GM12878 (cell line): ENCODE data around the gene TMEM86A. TPM values are rescaled to one million over a fixed set of nuclear protein-coding genes. Genes with fewer than 3 reads are reported as not detected.
A peak's percentile ranks its signal among the peaks of the same experiment; 100 is the strongest.

Experiments used
- ATAC-seq: fragments of 200-7000 bp; cut with Tn5 transposase; 3 replicates; pipeline ENCODE4 v1.9.1; 2020; ENCODE audit warnings: mild to moderate bottlenecking, moderate library complexity
- BruUV-seq: library from RNA; stranded (reverse); fragments of 400-500 nt; replicated peaks from 2 replicates; lab custom pipeline; 2021; lab: Mats Ljungman, UMichigan
- CTCF ChIA-PET: fragments of 300-600 bp; sonication (Branson Sonifier 250); formaldehyde crosslinking; extraction: SDS; loops from one replicate; lab custom pipeline; 2021; ENCODE audit warnings: inconsistent platforms; lab: Yijun Ruan, JAX
- POLR2A ChIA-PET: fragments of 350-600 bp; formaldehyde crosslinking; extraction: SDS; loops from one replicate; lab custom pipeline; 2021; ENCODE audit warnings: inconsistent platforms; lab: Charles Lee
- RAD21 ChIA-PET: fragments of 300-600 bp; sonication (Branson Sonifier 250); formaldehyde crosslinking; loops from one replicate; lab custom pipeline; 2023; ENCODE audit warnings: antibody characterized with exemption; ENCODE audit not compliant: unreplicated experiment; lab: Charles Lee
- SMC1A ChIA-PET: fragments of 300-600 bp; sonication (Branson Sonifier 250); formaldehyde crosslinking; loops from one replicate; lab custom pipeline; 2023; ENCODE audit not compliant: unreplicated experiment, uncharacterized antibody; lab: Charles Lee
- DNase-seq: peaks from one replicate; pipeline ENCODE4 v3.0.0-alpha.2; 2011; ENCODE audit warnings: low read depth, low spot score
- FAIRE-seq: peaks from 3 replicates; lab custom pipeline; 2011; peaks lifted over from hg19 to GRCh38; lab: Jason Lieb, UNC
- H2AFZ ChIP-seq: 2 replicates; pipeline ENCODE4 v1.6.0; 2011; ENCODE audit warnings: low read depth, low read length, control low read depth; ENCODE audit not compliant: control insufficient read depth
- H3K27ac ChIP-seq: 2 replicates; pipeline ENCODE4 v1.5.1; 2011; ENCODE audit warnings: control low read depth; ENCODE audit not compliant: control insufficient read depth, insufficient read depth
- H3K27me3 ChIP-seq, 2 experiments: replicated peaks in 1 of 2; 2 replicates each; pipeline versions ENCODE4 v1.6.0 to v1.6.1; 2011; ENCODE audit warnings: low read length in 1 of 2; ENCODE audit not compliant: control insufficient read depth in 2 of 2, insufficient read depth in 2 of 2
- H3K36me3 ChIP-seq, 2 experiments: 2 replicates each; pipeline ENCODE4 v1.5.1; 2011; ENCODE audit warnings: low read length in 1 of 2; ENCODE audit not compliant: control insufficient read depth in 2 of 2, insufficient read depth in 2 of 2
- H3K4me1 ChIP-seq: 2 replicates; pipeline ENCODE4 v1.6.1; 2011; ENCODE audit warnings: mild to moderate bottlenecking, low read length, moderate library complexity, mixed read lengths; ENCODE audit not compliant: control insufficient read depth, insufficient read depth
- H3K4me2 ChIP-seq: 2 replicates; pipeline ENCODE4 v1.6.0; 2011; ENCODE audit warnings: control low read depth; ENCODE audit not compliant: control insufficient read depth, insufficient read depth
- H3K4me3 ChIP-seq: fragments of 200-600 bp; sonication (generic); 2 replicates; pipeline ENCODE4 v1.5.1; 2016
- H3K79me2 ChIP-seq: 2 replicates; pipeline ENCODE4 v1.6.0; 2011; ENCODE audit warnings: low read length; ENCODE audit not compliant: control insufficient read depth, insufficient read depth
- H3K9ac ChIP-seq: 2 replicates; pipeline ENCODE4 v1.8.0; 2011; ENCODE audit warnings: low read length, control low read depth, mixed read lengths; ENCODE audit not compliant: control insufficient read depth, insufficient read depth
- H3K9me3 ChIP-seq: replicated peaks from 3 replicates; pipeline ENCODE4 v1.5.1; 2011; ENCODE audit warnings: mild to moderate bottlenecking, low read length; ENCODE audit not compliant: control insufficient read depth, insufficient read depth
- H4K20me1 ChIP-seq: 2 replicates; pipeline ENCODE4 v1.6.0; 2011; ENCODE audit not compliant: control insufficient read depth, insufficient read depth
- ATF7 ChIP-seq: fragments of 450-650 bp; IDR thresholded peaks from 2 replicates; pipeline ENCODE4 v1.6.1; 2016; ENCODE audit warnings: low read depth, mild to moderate bottlenecking
- CHD1 ChIP-seq: IDR thresholded peaks from 2 replicates; pipeline ENCODE4 v1.6.1; 2012; ENCODE audit warnings: low read depth, low read length, improper control_type of control experiment
- ESRRA ChIP-seq: IDR thresholded peaks from 2 replicates; pipeline ENCODE4 v1.6.1; 2012; ENCODE audit warnings: mild to moderate bottlenecking, low read length, improper control_type of control experiment
- MXI1 ChIP-seq: fragments of 150-350 bp; IDR thresholded peaks from 2 replicates; pipeline ENCODE4 v1.6.1; 2011; ENCODE audit warnings: low read depth, mild to moderate bottlenecking, inconsistent platforms, low read length, improper control_type of control experiment
- NFYB ChIP-seq: IDR thresholded peaks from 2 replicates; pipeline ENCODE4 v1.6.1; 2011; ENCODE audit warnings: low read depth, mild to moderate bottlenecking, low read length, improper control_type of control experiment, moderate library complexity; ENCODE audit not compliant: insufficient read depth
- PBX3 ChIP-seq: IDR thresholded peaks from 2 replicates; pipeline ENCODE4 v1.6.1; 2011; ENCODE audit warnings: mild to moderate bottlenecking, low read depth, low read length, moderate library complexity; ENCODE audit not compliant: insufficient replicate concordance
- WGBS: methylation state at CpG from one replicate; pipeline ENCODE4 v1.1.6; 2016; ENCODE audit warnings: low lambda C conversion rate; ENCODE audit not compliant: insufficient replicate concordance, insufficient coverage; ENCODE audit errors: missing lambda C conversion rate; 5-methylcytosine and 5-hydroxymethylcytosine counted together
- in situ Hi-C: fragments of 300-500 bp; cut with MboI; formaldehyde crosslinking; loops from 9 replicates; pipeline ENCODE4 v1.14.3; 2018; ENCODE audit warnings: mixed read lengths
- intact Hi-C: fragments of 100-400 bp; cut with micrococcal nuclease; formaldehyde crosslinking; loops from one replicate; pipeline ENCODE4 v1.14.2; 2022; ENCODE audit not compliant: unreplicated experiment
- polyA plus RNA-seq, 11 experiments: library from polyadenylated mRNA; depleted of rRNA in 4 of 11; unstranded in 6 of 11; stranded (reverse) in 5 of 11; fragments of >200 nt; fragmentation: Nextera tagmentation in 4 of 11; fragmentation: Illumina TruSeq in 1 of 11; extraction: Ambion mirVana in 4 of 11; extraction: Trizol in 1 of 11; gene quantifications; 1 replicate in 1 of 11; 2 replicates in 10 of 11; pipeline versions ENCODE4 v1.2.1 to v1.2.3, GENCODE V29; 2011 to 2016; ENCODE audit warnings: inconsistent platforms in 2 of 11, missing spikeins in 2 of 11, low read depth in 1 of 11
- total RNA-seq, 4 experiments: library from RNA; depleted of rRNA in 3 of 4; stranded (reverse); fragments of >200 nt in 3 of 4; fragmentation: Illumina TruSeq in 1 of 4; extraction: Trizol in 1 of 4; gene quantifications; 2 replicates each; pipeline versions ENCODE4 v1.2.1 to v1.2.3, GENCODE V29; 2013 to 2021
- TF ChIP-seq, protein P1 (sequence below): fragments of 450-650 bp; formaldehyde crosslinking; IDR thresholded peaks from 2 replicates; pipeline ENCODE4 v1.4.0; 2020; ENCODE audit warnings: mild to moderate bottlenecking, moderate library complexity

The TMEM86A gene
- total and polyA plus RNA-seq, 10 of the 15 experiments (the other 5 are each of a cell fraction or from before 2014, with no cell fraction given), result 0.01 to 0.11 (median 0.06) TPM; not detected in 7

DNA sequence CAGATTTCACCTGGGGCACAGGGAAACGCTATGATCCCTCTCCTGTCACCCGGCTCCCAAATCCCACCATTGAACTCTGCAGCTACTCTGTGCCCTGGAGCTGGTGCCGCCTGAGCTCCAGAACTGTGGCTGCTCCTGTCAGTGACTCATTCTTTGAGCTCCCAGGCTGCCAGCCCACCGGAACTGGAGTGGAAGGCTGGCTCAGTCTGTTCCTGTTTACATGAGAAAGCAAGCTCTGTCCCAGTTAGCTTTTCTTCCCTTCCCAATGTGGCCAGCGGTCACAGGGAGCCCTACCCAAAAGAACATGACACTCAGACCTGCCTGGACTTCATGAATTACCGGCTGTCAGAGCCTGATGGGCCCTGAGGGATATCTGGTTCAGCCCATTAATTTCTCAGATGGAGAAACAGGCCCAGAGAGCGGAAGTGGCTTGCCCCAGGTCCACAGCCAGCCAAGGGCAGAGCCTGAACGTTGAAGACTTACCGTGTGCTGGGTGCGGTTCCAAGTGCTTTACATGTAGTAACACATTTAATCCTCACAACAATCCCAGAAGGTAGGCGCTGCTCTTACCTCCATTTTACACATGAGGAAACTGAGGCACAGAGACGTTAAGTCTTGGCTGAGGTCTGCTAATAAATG lies 51.2 kb downstream of the TMEM86A start (continued):
- TF ChIP-seq, protein P1, sequence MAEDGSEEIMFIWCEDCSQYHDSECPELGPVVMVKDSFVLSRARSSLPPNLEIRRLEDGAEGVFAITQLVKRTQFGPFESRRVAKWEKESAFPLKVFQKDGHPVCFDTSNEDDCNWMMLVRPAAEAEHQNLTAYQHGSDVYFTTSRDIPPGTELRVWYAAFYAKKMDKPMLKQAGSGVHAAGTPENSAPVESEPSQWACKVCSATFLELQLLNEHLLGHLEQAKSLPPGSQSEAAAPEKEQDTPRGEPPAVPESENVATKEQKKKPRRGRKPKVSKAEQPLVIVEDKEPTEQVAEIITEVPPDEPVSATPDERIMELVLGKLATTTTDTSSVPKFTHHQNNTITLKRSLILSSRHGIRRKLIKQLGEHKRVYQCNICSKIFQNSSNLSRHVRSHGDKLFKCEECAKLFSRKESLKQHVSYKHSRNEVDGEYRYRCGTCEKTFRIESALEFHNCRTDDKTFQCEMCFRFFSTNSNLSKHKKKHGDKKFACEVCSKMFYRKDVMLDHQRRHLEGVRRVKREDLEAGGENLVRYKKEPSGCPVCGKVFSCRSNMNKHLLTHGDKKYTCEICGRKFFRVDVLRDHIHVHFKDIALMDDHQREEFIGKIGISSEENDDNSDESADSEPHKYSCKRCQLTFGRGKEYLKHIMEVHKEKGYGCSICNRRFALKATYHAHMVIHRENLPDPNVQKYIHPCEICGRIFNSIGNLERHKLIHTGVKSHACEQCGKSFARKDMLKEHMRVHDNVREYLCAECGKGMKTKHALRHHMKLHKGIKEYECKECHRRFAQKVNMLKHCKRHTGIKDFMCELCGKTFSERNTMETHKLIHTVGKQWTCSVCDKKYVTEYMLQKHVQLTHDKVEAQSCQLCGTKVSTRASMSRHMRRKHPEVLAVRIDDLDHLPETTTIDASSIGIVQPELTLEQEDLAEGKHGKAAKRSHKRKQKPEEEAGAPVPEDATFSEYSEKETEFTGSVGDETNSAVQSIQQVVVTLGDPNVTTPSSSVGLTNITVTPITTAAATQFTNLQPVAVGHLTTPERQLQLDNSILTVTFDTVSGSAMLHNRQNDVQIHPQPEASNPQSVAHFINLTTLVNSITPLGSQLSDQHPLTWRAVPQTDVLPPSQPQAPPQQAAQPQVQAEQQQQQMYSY (CRISPR knock-in tag), result no peak
- no peak for TF ChIP-seq CHD1
- TF ChIP-seq ESRRA, result no peak

DNA sequence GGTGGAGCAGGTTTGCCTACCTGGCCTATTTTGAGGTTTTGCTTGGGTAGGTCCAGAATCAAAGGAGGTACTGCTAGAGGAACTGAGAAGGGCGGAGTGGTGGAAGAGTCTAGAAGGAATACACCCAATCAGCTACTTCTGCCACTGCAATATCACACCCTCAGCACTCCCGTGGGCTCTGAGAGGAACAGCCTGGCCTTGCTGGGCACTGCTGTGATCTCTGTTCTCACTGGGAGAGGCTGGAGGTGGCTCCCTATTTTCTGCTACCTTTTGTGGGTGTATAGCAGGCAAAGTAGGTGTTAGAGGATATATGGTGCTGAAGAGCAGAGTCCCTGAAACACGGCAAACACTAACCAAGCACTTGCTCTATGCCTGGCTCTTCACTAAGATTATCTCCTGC lies 52.4 kb downstream of the TMEM86A start:
- no peaks in the 10 kb centered on the region for H3K9me3 ChIP-seq
- WGBS, result 14% methylated on average over 3 of the region's 3 CpGs
- BruUV-seq, result no TSS peak
- no peak overlapping the region for H3K4me2 ChIP-seq
- FAIRE-seq (no peak), DNase-seq (no peak), ATAC-seq (no peak; the same call in 2 of the 3 replicates)
- RAD21 ChIA-PET, result no interaction called here
- intact Hi-C loops (no loop called here), in situ Hi-C loops (no loop called here)
- H3K9ac ChIP-seq, result no peak overlapping the region
- no peak overlapping the region for H2AFZ ChIP-seq
- no peaks in the 10 kb centered on the region for H3K4me1 ChIP-seq
- H3K79me2 ChIP-seq, result no peaks in the 10 kb centered on the region
- no peak for TF ChIP-seq MXI1
- no peak for TF ChIP-seq PBX3
- TF ChIP-seq NFYB, result 0 out of 2 replicates have a peak, but pooled peaks have one; percentile 12
- no peak for TF ChIP-seq ATF7
- no peak overlapping the region for H3K4me3 ChIP-seq
- SMC1A ChIA-PET, result no interaction called here
- H4K20me1 ChIP-seq, result no peaks in the 10 kb centered on the region
- no peaks in the 10 kb centered on the region; a peak in 1 of 4 replicates for H3K27me3 ChIP-seq
- POLR2A ChIA-PET, result interaction anchor here (0.5 kb wide), 1 partner anchor 56 kb away, joined by 4 read pairs; no protein-coding TSS in a partner anchor
- H3K36me3 ChIP-seq, result no peaks in the 10 kb centered on the region
- CTCF ChIA-PET, result interaction anchor here (1.3 to 24.2 kb wide), 4 partner anchors 14 to 636 kb away, joined by 3 to 494 read pairs (median 9); no protein-coding TSS in a partner anchor
- no peak overlapping the region for H3K27ac ChIP-seq
